SK-MEL-5 (cell line): ENCODE measurements around the gene TPH1. TPM values are rescaled to one million over a fixed set of nuclear protein-coding genes. Genes with fewer than 3 reads are reported as not detected.

Experiments used
- DNase-seq: peaks from one replicate; pipeline ENCODE4 v3.0.0-alpha.2; 2016; ENCODE audit warnings: low read depth, low spot score
- in situ Hi-C: cut with HindIII; loops from 2 replicates; pipeline ENCODE4 v1.10.0; 2016; ENCODE audit warnings: low sequenced_read_pairs, high pct_unique_total_duplicates, low pct_unique_long_range_greater_than_20kb
- total RNA-seq: library from RNA; depleted of rRNA; stranded (reverse); fragments of >200 nt; shearing (Covaris generic); gene quantifications from 2 replicates; pipeline ENCODE4 v1.2.3, GENCODE V29; 2014

Gene TPH1
- total RNA-seq, 1 experiment from 2014 or later, result not detected

DNA sequence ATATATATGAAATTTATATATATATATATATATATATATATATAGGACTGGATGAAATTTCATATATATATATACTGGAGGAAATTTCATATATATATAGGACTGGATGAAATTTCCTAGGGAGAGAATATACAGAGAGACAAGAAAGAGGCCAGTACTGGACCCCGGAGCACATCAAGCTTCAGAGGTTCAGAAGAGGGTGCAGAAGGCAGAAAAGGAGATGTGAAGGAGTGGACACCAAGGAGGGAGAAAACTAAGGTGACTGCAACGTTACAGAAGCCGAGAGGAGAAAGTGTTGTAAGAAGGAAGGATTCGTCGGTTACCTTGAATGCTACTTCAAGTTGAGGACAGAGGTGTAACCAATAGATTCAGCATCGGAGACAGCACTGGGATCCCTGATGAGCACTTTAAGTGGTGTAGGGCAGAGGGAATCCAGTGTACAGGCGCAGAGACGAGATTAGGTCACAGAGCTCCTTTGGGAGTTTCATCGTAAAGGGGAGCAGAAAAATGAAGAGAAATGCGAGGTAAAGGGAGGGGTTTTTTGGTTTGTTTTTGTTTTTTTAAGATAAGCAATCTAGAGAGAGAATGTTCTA is 8.5 kb upstream of the TPH1 start:
- no peak for DNase-seq
- in situ Hi-C loops, result no loop called here

GRCh38 chr11:18050848-18051247 is 4.8 kb upstream of the TPH1 start:
- no peak for DNase-seq
- in situ Hi-C loops, result no loop called here

DNA sequence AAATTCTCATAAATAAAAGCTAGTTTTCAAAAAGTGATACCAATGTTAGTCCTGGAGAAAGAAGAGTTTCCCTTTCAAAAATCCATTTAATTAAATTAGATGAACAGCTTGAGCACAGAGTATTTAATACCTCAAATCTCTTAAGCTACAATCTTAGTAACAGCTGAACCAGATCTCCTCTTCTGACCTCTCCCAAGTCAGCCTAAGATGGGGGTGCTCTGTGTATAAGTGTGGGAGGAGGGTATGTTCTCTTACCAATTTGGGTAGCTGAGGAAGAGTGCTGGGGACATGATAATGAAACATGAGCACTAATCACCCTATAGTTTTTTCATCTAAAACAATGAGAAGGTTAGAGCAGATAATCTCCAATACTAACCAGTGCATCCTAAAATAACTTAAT is 9.6 kb downstream of the TPH1 start:
- in situ Hi-C loops, result no loop called here
- no peak for DNase-seq

GRCh38 chr11:18027475-18027874 is 18.6 kb downstream of the TPH1 start:
- DNase-seq, result no peak
- in situ Hi-C loops, result no loop called here

GRCh38 chr11:18022419-18022818 is 23.6 kb downstream of the TPH1 start:
- in situ Hi-C loops, result no loop called here
- DNase-seq, result no peak

- in situ Hi-C loops, result no loop called here
- no peak for DNase-seq
Observed at GRCh38 chr11:18019650-18020049, 26.4 kb downstream of the TPH1 start.

GRCh38 chr11:18016789-18017188 is 29.3 kb downstream of the TPH1 start:
- in situ Hi-C loops, result no loop called here

GRCh38 chr11:18014876-18015275 is 31.2 kb downstream of the TPH1 start:
- DNase-seq, result no peak
- in situ Hi-C loops, result no loop called here

More at GRCh38 chr11:18016789-18017188, 29.3 kb downstream of the TPH1 start:
- no peak for DNase-seq

GRCh38 chr11:18013790-18014507 is 32.1 kb downstream of the TPH1 start:
- DNase-seq, result peak; percentile 19
- in situ Hi-C loops, result no loop called here

DNA sequence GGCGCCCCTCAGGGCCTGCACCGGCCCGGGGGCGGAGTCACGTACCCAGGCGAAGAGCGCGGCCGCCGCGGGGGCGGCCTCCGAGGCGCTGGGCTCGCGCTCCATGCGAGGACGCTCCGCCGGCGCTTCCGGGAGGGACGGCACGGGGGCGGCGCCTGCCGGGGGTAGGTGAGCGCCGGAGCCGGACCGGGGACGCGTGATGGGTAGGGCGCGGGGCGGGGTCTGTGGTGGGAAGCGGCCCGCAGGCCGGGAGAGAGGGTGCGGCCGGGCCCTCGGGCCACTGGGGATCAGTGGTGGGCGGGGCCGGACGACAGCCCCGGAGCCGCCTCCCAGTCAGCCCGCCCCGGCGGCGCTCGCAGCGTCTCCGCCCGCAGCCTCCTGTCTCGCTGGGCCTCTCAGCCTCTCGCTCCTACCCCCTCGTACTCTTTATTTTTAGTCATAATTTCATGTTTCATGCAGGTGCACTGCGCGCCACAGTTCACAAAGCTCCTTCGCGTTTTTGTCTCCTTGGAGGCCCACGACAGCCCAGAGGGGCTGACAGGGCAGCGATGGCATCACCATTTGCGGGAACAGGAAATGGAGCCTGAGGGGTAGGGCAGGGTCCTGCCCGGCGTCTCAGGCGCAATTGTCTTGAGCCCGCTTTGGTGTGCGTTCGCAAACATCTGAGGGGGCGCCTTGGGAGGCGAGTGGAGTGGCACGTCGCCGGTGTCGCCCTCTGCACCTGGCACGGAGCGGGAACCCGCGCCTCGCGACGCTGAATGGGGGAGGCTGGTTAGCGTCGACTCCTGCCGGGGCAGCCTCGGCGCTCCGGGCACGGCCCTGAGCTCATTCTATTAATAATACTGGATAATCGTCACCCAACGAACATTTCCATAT is 32.9 kb downstream of the TPH1 start, which contains the start of gene SERGEF:
SERGEF (minus strand) TSS at position 142 of the 876 bp plus-strand sequence; CDS start at position 105, 37 bp downstream.
- in situ Hi-C loops, result no loop called here
- peak; percentile 89 for DNase-seq

GRCh38 chr11:18012122-18012905 is 33.8 kb downstream of the TPH1 start:
- in situ Hi-C loops, result no loop called here
- peak; percentile 20 for DNase-seq

GRCh38 chr11:18011633-18012032 is 34.4 kb downstream of the TPH1 start:
- no peak for DNase-seq
- in situ Hi-C loops, result no loop called here

- in situ Hi-C loops, result no loop called here
- no peak for DNase-seq
Observed at GRCh38 chr11:18010977-18011586, 35.0 kb downstream of the TPH1 start.

DNA sequence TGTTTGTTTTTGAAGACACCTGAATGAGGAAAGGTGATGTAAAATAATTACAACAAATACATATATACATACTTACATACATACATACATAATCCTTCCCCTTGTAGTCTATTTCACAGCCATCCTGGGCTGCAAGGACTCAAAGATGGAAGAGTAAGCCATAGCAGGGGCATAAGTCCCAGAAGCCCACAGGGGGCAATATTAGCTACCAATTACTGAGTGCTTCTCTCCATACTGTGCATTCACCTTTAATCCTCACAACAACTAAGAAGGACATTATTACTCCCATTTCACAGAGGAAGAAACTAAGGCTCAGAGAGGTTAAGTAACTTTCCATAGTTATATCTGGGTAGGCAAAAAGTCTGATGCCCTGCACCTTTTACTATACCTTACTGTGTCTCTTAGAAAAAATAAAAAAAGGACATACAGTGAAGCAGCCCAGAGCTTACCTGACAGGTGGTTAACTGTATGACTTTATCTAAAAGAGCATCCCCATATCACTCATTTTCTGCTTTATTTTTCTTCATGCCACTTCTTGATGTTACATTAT is 35.9 kb downstream of the TPH1 start:
- DNase-seq, result peak; percentile 37
- in situ Hi-C loops, result no loop called here

GRCh38 chr11:18005376-18006129 is 40.5 kb downstream of the TPH1 start:
- in situ Hi-C loops, result no loop called here
- no peak for DNase-seq

- DNase-seq, result no peak
- in situ Hi-C loops, result no loop called here
Observed at GRCh38 chr11:18001191-18001590, 44.9 kb downstream of the TPH1 start.
